ENCODE measurements around the gene GNPDA1. TPM values are rescaled to one million over a fixed set of nuclear protein-coding genes. Genes with fewer than 3 reads are reported as not detected.
A peak's percentile ranks its signal among the peaks of the same experiment; 100 is the strongest.
"Not testable (repeated sequence)": the region's sequence is repeated elsewhere in the genome, so short reads cannot be mapped to it uniquely, and the experiment has no call there.

Gene GNPDA1
- total and polyA plus RNA-seq, 9 donors, result 15.9 to 28.9 (median 23.3) TPM

- Histone ChIP-seq H3K9me3 (replicated peaks; ENCODE audit: control insufficient read depth, low read depth, low read length) (no peaks in the 10 kb centered on the region), H3K4me3 (ENCODE audit: low read length) (no peak overlapping the region), H3K27me3 (ENCODE audit: control insufficient read depth, insufficient read depth, low read length) (no peaks in the 10 kb centered on the region), H3K27ac (ENCODE audit: low read length) (no peak overlapping the region), H3K36me3 (ENCODE audit: control insufficient read depth, insufficient read depth, low read length) (no peaks in the 10 kb centered on the region), H3K4me1 (ENCODE audit: control insufficient read depth, insufficient read depth, low read length) (peaks cover 2% of the 10 kb centered on the region)
- peak; percentile 57 for DNase-seq
- 93% methylated on average over 4 of the region's 7 CpGs for WGBS (ENCODE audit: insufficient coverage)
Observed at GRCh38 chr5:142046191-142046590, 33.4 kb upstream of the GNPDA1 start.

- H3K4me3 ChIP-seq (ENCODE audit: low read length); H3K36me3 ChIP-seq (ENCODE audit: control insufficient read depth, insufficient read depth, low read length); H3K9me3 ChIP-seq (replicated peaks; ENCODE audit: control insufficient read depth, low read depth, low read length); H3K27me3 ChIP-seq (ENCODE audit: control insufficient read depth, insufficient read depth, low read length); H3K4me1 ChIP-seq (ENCODE audit: control insufficient read depth, insufficient read depth, low read length); H3K27ac ChIP-seq (ENCODE audit: low read length); DNase-seq: not testable (repeated sequence)
- WGBS (ENCODE audit: insufficient coverage), result 95% methylated on average over 3 of the region's 6 CpGs
Observed at GRCh38 chr5:142040881-142041280, 28.1 kb upstream of the GNPDA1 start.

GRCh38 chr5:142040285-142040684 lies 27.5 kb upstream of the GNPDA1 start:
- no CpG with 5 or more reads among the region's 2 CpGs for WGBS (ENCODE audit: insufficient coverage)
- Histone ChIP-seq H3K4me3 (ENCODE audit: low read length) (no peak overlapping the region), H3K27ac (ENCODE audit: low read length) (no peak overlapping the region), H3K9me3 (replicated peaks; ENCODE audit: control insufficient read depth, low read depth, low read length) (no peaks in the 10 kb centered on the region), H3K36me3 (ENCODE audit: control insufficient read depth, insufficient read depth, low read length) (no peaks in the 10 kb centered on the region), H3K4me1 (ENCODE audit: control insufficient read depth, insufficient read depth, low read length) (no peaks in the 10 kb centered on the region), H3K27me3 (ENCODE audit: control insufficient read depth, insufficient read depth, low read length) (no peaks in the 10 kb centered on the region)
- DNase-seq, result no peak

- no peak for DNase-seq
- no peaks in the 10 kb centered on the region for H3K27me3 ChIP-seq (ENCODE audit: control insufficient read depth, insufficient read depth, low read length)
- no peaks in the 10 kb centered on the region for H3K36me3 ChIP-seq (ENCODE audit: control insufficient read depth, insufficient read depth, low read length)
- 100% methylated on average over 1 of the region's 2 CpGs for WGBS (ENCODE audit: insufficient coverage)
- H3K27ac ChIP-seq (ENCODE audit: low read length), result no peak overlapping the region
- no peaks in the 10 kb centered on the region for H3K9me3 ChIP-seq (replicated peaks; ENCODE audit: control insufficient read depth, low read depth, low read length)
- H3K4me3 ChIP-seq (ENCODE audit: low read length), result no peak overlapping the region
- no peaks in the 10 kb centered on the region for H3K4me1 ChIP-seq (ENCODE audit: control insufficient read depth, insufficient read depth, low read length)
Observed at GRCh38 chr5:142038735-142039134, 25.9 kb upstream of the GNPDA1 start.

- WGBS (ENCODE audit: insufficient coverage), result 100% methylated on average over 1 of the region's 3 CpGs
- H3K27me3 ChIP-seq (ENCODE audit: control insufficient read depth, insufficient read depth, low read length); H3K9me3 ChIP-seq (replicated peaks; ENCODE audit: control insufficient read depth, low read depth, low read length); H3K4me3 ChIP-seq (ENCODE audit: low read length); H3K36me3 ChIP-seq (ENCODE audit: control insufficient read depth, insufficient read depth, low read length); H3K4me1 ChIP-seq (ENCODE audit: control insufficient read depth, insufficient read depth, low read length); DNase-seq; H3K27ac ChIP-seq (ENCODE audit: low read length): not testable (repeated sequence)
Observed at GRCh38 chr5:142037599-142037998, 24.8 kb upstream of the GNPDA1 start.

- DNase-seq, result no peak
- 93% methylated on average over 11 of the region's 13 CpGs for WGBS (ENCODE audit: insufficient coverage)
- Histone ChIP-seq H3K4me3 (ENCODE audit: low read length) (no peak overlapping the region), H3K27me3 (ENCODE audit: control insufficient read depth, insufficient read depth, low read length) (peaks cover 4% of the 10 kb centered on the region), H3K27ac (ENCODE audit: low read length) (no peak overlapping the region), H3K9me3 (replicated peaks; ENCODE audit: control insufficient read depth, low read depth, low read length) (no peaks in the 10 kb centered on the region), H3K36me3 (ENCODE audit: control insufficient read depth, insufficient read depth, low read length) (no peaks in the 10 kb centered on the region), H3K4me1 (ENCODE audit: control insufficient read depth, insufficient read depth, low read length) (no peaks in the 10 kb centered on the region)
Observed at GRCh38 chr5:142036918-142037317, 24.1 kb upstream of the GNPDA1 start.

- no peak overlapping the region for H3K27ac ChIP-seq (ENCODE audit: low read length)
- H3K27me3 ChIP-seq (ENCODE audit: control insufficient read depth, insufficient read depth, low read length), result peaks cover 7% of the 10 kb centered on the region
- no peaks in the 10 kb centered on the region for H3K36me3 ChIP-seq (ENCODE audit: control insufficient read depth, insufficient read depth, low read length)
- DNase-seq, result no peak
- no peaks in the 10 kb centered on the region for H3K9me3 ChIP-seq (replicated peaks; ENCODE audit: control insufficient read depth, low read depth, low read length)
- no peak overlapping the region for H3K4me3 ChIP-seq (ENCODE audit: low read length)
- H3K4me1 ChIP-seq (ENCODE audit: control insufficient read depth, insufficient read depth, low read length), result no peaks in the 10 kb centered on the region
Observed at GRCh38 chr5:142034994-142035393, 22.2 kb upstream of the GNPDA1 start.

GRCh38 chr5:142033632-142034567 lies 21.1 kb upstream of the GNPDA1 start:
- not testable (repeated sequence) for H3K4me1 ChIP-seq (ENCODE audit: control insufficient read depth, insufficient read depth, low read length); DNase-seq; H3K36me3 ChIP-seq (ENCODE audit: control insufficient read depth, insufficient read depth, low read length); H3K27ac ChIP-seq (ENCODE audit: low read length); H3K27me3 ChIP-seq (ENCODE audit: control insufficient read depth, insufficient read depth, low read length); H3K4me3 ChIP-seq (ENCODE audit: low read length); H3K9me3 ChIP-seq (replicated peaks; ENCODE audit: control insufficient read depth, low read depth, low read length)
- 88% methylated on average over 6 of the region's 15 CpGs for whole genome bisulfite sequencing (ENCODE audit: insufficient coverage)

- no peak for DNase-seq
- Histone ChIP-seq H3K36me3 (ENCODE audit: control insufficient read depth, insufficient read depth, low read length) (no peaks in the 10 kb centered on the region), H3K4me1 (ENCODE audit: control insufficient read depth, insufficient read depth, low read length) (no peaks in the 10 kb centered on the region), H3K27me3 (ENCODE audit: control insufficient read depth, insufficient read depth, low read length) (peaks cover 9% of the 10 kb centered on the region), H3K4me3 (ENCODE audit: low read length) (no peak overlapping the region), H3K27ac (ENCODE audit: low read length) (no peak overlapping the region), H3K9me3 (replicated peaks; ENCODE audit: control insufficient read depth, low read depth, low read length) (no peaks in the 10 kb centered on the region)
- WGBS (ENCODE audit: insufficient coverage), result 71% methylated on average over 8 of the region's 19 CpGs
Observed at GRCh38 chr5:142032747-142033631, 20.2 kb upstream of the GNPDA1 start.

GRCh38 chr5:142032150-142032549 lies 19.3 kb upstream of the GNPDA1 start:
- no peaks in the 10 kb centered on the region for H3K36me3 ChIP-seq (ENCODE audit: control insufficient read depth, insufficient read depth, low read length)
- no peaks in the 10 kb centered on the region for H3K4me1 ChIP-seq (ENCODE audit: control insufficient read depth, insufficient read depth, low read length)
- H3K27ac ChIP-seq (ENCODE audit: low read length), result no peak overlapping the region
- no peak for DNase-seq
- H3K4me3 ChIP-seq (ENCODE audit: low read length), result no peak overlapping the region
- 100% methylated on average over 1 of the region's 2 CpGs for WGBS (ENCODE audit: insufficient coverage)
- H3K9me3 ChIP-seq (replicated peaks; ENCODE audit: control insufficient read depth, low read depth, low read length), result no peaks in the 10 kb centered on the region
- peaks cover 9% of the 10 kb centered on the region for H3K27me3 ChIP-seq (ENCODE audit: control insufficient read depth, insufficient read depth, low read length)
